ENCODE results near the gene RFC3. TPM values are rescaled to one million over a fixed set of nuclear protein-coding genes. Genes with fewer than 3 reads are reported as not detected.
A peak's percentile ranks its signal among the peaks of the same experiment; 100 is the strongest.
"Not testable (repeated sequence)": the region's sequence is repeated elsewhere in the genome, so short reads cannot be mapped to it uniquely, and the experiment has no call there.

RFC3 gene
- 55.2 and 55.4 TPM in 2 replicates for total RNA-seq

- Mint-ChIP-seq H3K27me3 (ENCODE audit: low read depth) (peaks cover 3% of the 10 kb centered on the region), H3K27ac (peak within 1 kb of the TSS; percentile 96), H3K9me3 (no peaks in the 10 kb centered on the region), H3K36me3 (ENCODE audit: low read depth) (peaks cover 41% of the 10 kb centered on the region), H3K4me1 (ENCODE audit: low read depth) (peaks cover 37% of the 10 kb centered on the region), H3K4me3 (ENCODE audit: low read depth) (peak within 1 kb of the TSS; percentile 99)
- DNase-seq (ENCODE audit: low spot score) = peak; percentile 90
- intact Hi-C loops (cut with micrococcal nuclease) = loop anchor here (5.0 to 10.0 kb wide), 3 partner anchors 76 to 1127 kb away; partner anchors contain the start of gene NBEA
Measured at GRCh38 chr13:33817901-33818706, at the start of gene RFC3. TSS of gene RFC3 (plus strand) at chr13:33818149. CDS start at chr13:33818179, 30 bp downstream.

- H3K27me3 Mint-ChIP-seq (ENCODE audit: low read depth) = peaks cover 4% of the 10 kb centered on the region
- no peaks in the 10 kb centered on the region for H3K36me3 Mint-ChIP-seq (ENCODE audit: low read depth)
- H3K27ac Mint-ChIP-seq = no peak overlapping the region
- H3K4me1 Mint-ChIP-seq (ENCODE audit: low read depth) = no peaks in the 10 kb centered on the region
- no peak overlapping the region for H3K4me3 Mint-ChIP-seq (ENCODE audit: low read depth)
- no peaks in the 10 kb centered on the region for H3K9me3 Mint-ChIP-seq
- intact Hi-C loops (cut with micrococcal nuclease) = no loop called here
- DNase-seq (ENCODE audit: low spot score) = no peak
Measured at GRCh38 chr13:33771296-33771695, 46.7 kb upstream of the RFC3 start.

- Mint-ChIP-seq H3K27ac (no peak overlapping the region), H3K4me3 (ENCODE audit: low read depth) (no peak overlapping the region), H3K9me3 (no peaks in the 10 kb centered on the region), H3K4me1 (ENCODE audit: low read depth) (no peaks in the 10 kb centered on the region), H3K27me3 (ENCODE audit: low read depth) (peaks cover 5% of the 10 kb centered on the region), H3K36me3 (ENCODE audit: low read depth) (no peaks in the 10 kb centered on the region)
- intact Hi-C loops (cut with micrococcal nuclease) = no loop called here
- DNase-seq (ENCODE audit: low spot score) = no peak
Measured at GRCh38 chr13:33773790-33774462, 44.0 kb upstream of the RFC3 start.

GRCh38 chr13:33775339-33776108 lies 42.4 kb upstream of the RFC3 start:
- Mint-ChIP-seq H3K4me3 (ENCODE audit: low read depth) (no peak overlapping the region), H3K4me1 (ENCODE audit: low read depth) (no peaks in the 10 kb centered on the region), H3K9me3 (peaks cover 1% of the 10 kb centered on the region), H3K27ac (no peak overlapping the region), H3K36me3 (ENCODE audit: low read depth) (no peaks in the 10 kb centered on the region), H3K27me3 (ENCODE audit: low read depth) (peaks cover 6% of the 10 kb centered on the region)
- no peak for DNase-seq (ENCODE audit: low spot score)
- intact Hi-C loops (cut with micrococcal nuclease) = no loop called here

- Mint-ChIP-seq H3K36me3 (ENCODE audit: low read depth) (no peaks in the 10 kb centered on the region), H3K9me3 (peaks cover 6% of the 10 kb centered on the region), H3K4me1 (ENCODE audit: low read depth) (no peaks in the 10 kb centered on the region), H3K4me3 (ENCODE audit: low read depth) (no peak overlapping the region), H3K27me3 (ENCODE audit: low read depth) (peaks cover 6% of the 10 kb centered on the region), H3K27ac (no peak overlapping the region)
- intact Hi-C loops (cut with micrococcal nuclease) = no loop called here
- no peak for DNase-seq (ENCODE audit: low spot score)
Measured at GRCh38 chr13:33776239-33776881, 41.6 kb upstream of the RFC3 start.

- DNase-seq (ENCODE audit: low spot score) = no peak
- intact Hi-C loops (cut with micrococcal nuclease) = no loop called here
- Mint-ChIP-seq H3K27ac (no peak overlapping the region), H3K9me3 (peaks cover 16% of the 10 kb centered on the region), H3K4me3 (ENCODE audit: low read depth) (no peak overlapping the region), H3K4me1 (ENCODE audit: low read depth) (peaks cover 12% of the 10 kb centered on the region), H3K27me3 (ENCODE audit: low read depth) (peaks cover 3% of the 10 kb centered on the region), H3K36me3 (ENCODE audit: low read depth) (no peaks in the 10 kb centered on the region)
Measured at GRCh38 chr13:33782631-33783030, 35.3 kb upstream of the RFC3 start.

- peaks cover 16% of the 10 kb centered on the region for H3K9me3 Mint-ChIP-seq
- DNase-seq (ENCODE audit: low spot score); H3K4me3 Mint-ChIP-seq (ENCODE audit: low read depth); H3K27ac Mint-ChIP-seq; H3K27me3 Mint-ChIP-seq (ENCODE audit: low read depth); intact Hi-C loops (cut with micrococcal nuclease); H3K36me3 Mint-ChIP-seq (ENCODE audit: low read depth): not testable (repeated sequence)
- peaks cover 14% of the 10 kb centered on the region for H3K4me1 Mint-ChIP-seq (ENCODE audit: low read depth)
Measured at GRCh38 chr13:33783212-33783611, 34.7 kb upstream of the RFC3 start.

GRCh38 chr13:33784738-33785137 lies 33.2 kb upstream of the RFC3 start:
- Mint-ChIP-seq H3K4me3 (ENCODE audit: low read depth) (no peak overlapping the region), H3K27ac (no peak overlapping the region), H3K4me1 (ENCODE audit: low read depth) (peaks cover 15% of the 10 kb centered on the region), H3K9me3 (peaks cover 16% of the 10 kb centered on the region), H3K36me3 (ENCODE audit: low read depth) (no peaks in the 10 kb centered on the region), H3K27me3 (ENCODE audit: low read depth) (no peaks in the 10 kb centered on the region)
- DNase-seq (ENCODE audit: low spot score) = no peak
- intact Hi-C loops (cut with micrococcal nuclease) = no loop called here

- DNase-seq (ENCODE audit: low spot score) = no peak
- H3K36me3 Mint-ChIP-seq (ENCODE audit: low read depth) = no peaks in the 10 kb centered on the region
- intact Hi-C loops (cut with micrococcal nuclease) = no loop called here
- no peak overlapping the region for H3K4me3 Mint-ChIP-seq (ENCODE audit: low read depth)
- H3K9me3 Mint-ChIP-seq = peaks cover 16% of the 10 kb centered on the region
- no peaks in the 10 kb centered on the region for H3K27me3 Mint-ChIP-seq (ENCODE audit: low read depth)
- no peak overlapping the region for H3K27ac Mint-ChIP-seq
- H3K4me1 Mint-ChIP-seq (ENCODE audit: low read depth) = peaks cover 17% of the 10 kb centered on the region
Measured at GRCh38 chr13:33785384-33785783, 32.6 kb upstream of the RFC3 start.

GRCh38 chr13:33787051-33787591 lies 30.8 kb upstream of the RFC3 start:
- Mint-ChIP-seq H3K4me1 (ENCODE audit: low read depth) (peaks cover 17% of the 10 kb centered on the region), H3K36me3 (ENCODE audit: low read depth) (no peaks in the 10 kb centered on the region), H3K9me3 (peaks cover 6% of the 10 kb centered on the region), H3K4me3 (ENCODE audit: low read depth) (peak overlapping the region; percentile 63), H3K27me3 (ENCODE audit: low read depth) (no peaks in the 10 kb centered on the region), H3K27ac (no peak overlapping the region)
- intact Hi-C loops (cut with micrococcal nuclease) = no loop called here
- no peak for DNase-seq (ENCODE audit: low spot score)

GRCh38 chr13:33789066-33789606 lies 28.8 kb upstream of the RFC3 start:
- no peaks in the 10 kb centered on the region for H3K27me3 Mint-ChIP-seq (ENCODE audit: low read depth)
- DNase-seq (ENCODE audit: low spot score) = no peak
- intact Hi-C loops (cut with micrococcal nuclease) = no loop called here
- H3K9me3 Mint-ChIP-seq = peaks cover 6% of the 10 kb centered on the region
- H3K27ac Mint-ChIP-seq = no peak overlapping the region
- H3K4me1 Mint-ChIP-seq (ENCODE audit: low read depth) = peaks cover 17% of the 10 kb centered on the region
- H3K36me3 Mint-ChIP-seq (ENCODE audit: low read depth) = no peaks in the 10 kb centered on the region
- no peak overlapping the region for H3K4me3 Mint-ChIP-seq (ENCODE audit: low read depth)

- intact Hi-C loops (cut with micrococcal nuclease) = no loop called here
- H3K9me3 Mint-ChIP-seq = peaks cover 1% of the 10 kb centered on the region
- no peaks in the 10 kb centered on the region for H3K27me3 Mint-ChIP-seq (ENCODE audit: low read depth)
- no peak overlapping the region for H3K27ac Mint-ChIP-seq
- no peak for DNase-seq (ENCODE audit: low spot score)
- no peak overlapping the region for H3K4me3 Mint-ChIP-seq (ENCODE audit: low read depth)
- H3K4me1 Mint-ChIP-seq (ENCODE audit: low read depth) = peaks cover 17% of the 10 kb centered on the region
- H3K36me3 Mint-ChIP-seq (ENCODE audit: low read depth) = no peaks in the 10 kb centered on the region
Measured at GRCh38 chr13:33789739-33790138, 28.2 kb upstream of the RFC3 start.

Data from activated T-helper 2 cell treated with anti-CD3 and anti-CD28 coated beads, Interferon-gamma antibody, Interleukin-2, Interleukin-4, amounts not matched to agents 10 μg/mL and 5 μg/mL and 100 μg/mL, durations not matched to agents 14 hours and 24 hours and 36 hours (primary cell).